Upper lobe of left lung (tissue), 4 donors: ENCODE measurements around the gene ACTR5.

Source experiments
- CTCF ChIP-seq, 6 experiments: fragments of 450-650 bp in 4 of 6; fragments of 200-600 bp in 2 of 6; sonication (generic) in 2 of 6; IDR thresholded peaks; one replicate each; pipeline ENCODE4 v1.5.1; 2016 to 2019; ENCODE audit warnings: antibody characterized with exemption in 6 of 6
- EP300 ChIP-seq, 4 donors: sonication (generic); formaldehyde crosslinking; IDR thresholded peaks; one replicate each; pipeline ENCODE4 v1.5.1; 2017; ENCODE audit warnings: antibody characterized with exemption in 4 of 4, control low read depth in 2 of 4
- POLR2A ChIP-seq, 4 donors: fragments of 450-650 bp; IDR thresholded peaks; one replicate each; pipeline ENCODE4 v1.5.1; 2016 to 2017; ENCODE audit warnings: antibody characterized with exemption in 4 of 4, mild to moderate bottlenecking in 2 of 4

- TF ChIP-seq CTCF (IDR thresholded peaks at IDR 0.05): no peak
- TF ChIP-seq POLR2A (IDR thresholded peaks at IDR 0.05): no peak
- TF ChIP-seq EP300 (IDR thresholded peaks at IDR 0.05): no peak
Measured at GRCh38 chr20:38698541-38698940, 49.7 kb upstream of the ACTR5 start.
